Epithelial cell of esophagus (primary cell): ENCODE results near the gene SCN1A.
A peak's percentile ranks its signal among the peaks of the same experiment; 100 is the strongest.

ENCODE experiments used
- DNase-seq: peaks from one replicate; pipeline ENCODE4 v3.0.0; 2010; ENCODE audit warnings: low read depth
- H3K4me3 ChIP-seq: 2 replicates; pipeline ENCODE4 v1.5.1; 2011; ENCODE audit warnings: mild to moderate bottlenecking, low read length, control low read depth
- CTCF ChIP-seq: IDR thresholded peaks from 2 replicates; pipeline ENCODE4 v1.5.1; 2011; ENCODE audit warnings: low read depth, mild to moderate bottlenecking, low read length, control low read depth, inconsistent platforms; ENCODE audit not compliant: insufficient read depth; ENCODE audit errors: missing control alignments

The SCN1A gene

GRCh38 chr2:166127217-166128155, at the start of gene SCN1A:
TSS of gene SCN1A (minus strand) at chr2:166128020. CDS start at chr2:166073621, 54,399 bp downstream.
- no peak within 1 kb of the TSS for H3K4me3 ChIP-seq
- peak; percentile 58 for TF ChIP-seq CTCF
- peak; percentile 51 for DNase-seq

DNA sequence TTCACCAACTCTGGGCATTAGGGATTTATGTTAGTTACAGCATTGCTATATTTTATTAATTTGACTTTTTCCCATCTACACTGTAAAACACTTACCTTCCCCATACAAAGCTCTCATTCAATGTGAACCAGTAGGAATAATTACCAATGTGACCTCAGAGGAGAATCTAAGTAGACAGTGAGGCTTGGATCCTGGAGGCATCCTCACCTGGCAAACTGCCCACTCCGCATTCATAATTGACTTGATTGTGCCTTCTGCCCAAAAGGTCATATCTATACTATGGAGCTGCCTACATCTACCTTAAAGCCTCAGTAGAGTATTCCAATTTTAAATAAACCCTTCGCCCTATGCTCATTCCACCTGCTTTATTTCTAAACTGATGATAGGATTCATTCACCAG, 45.4 kb upstream of the SCN1A start:
- no peak for DNase-seq
- no peak for TF ChIP-seq CTCF
- no peak overlapping the region for H3K4me3 ChIP-seq

GRCh38 chr2:166171216-166171615, 43.4 kb upstream of the SCN1A start:
- no peak for DNase-seq
- H3K4me3 ChIP-seq = no peak overlapping the region
- no peak for TF ChIP-seq CTCF

DNA sequence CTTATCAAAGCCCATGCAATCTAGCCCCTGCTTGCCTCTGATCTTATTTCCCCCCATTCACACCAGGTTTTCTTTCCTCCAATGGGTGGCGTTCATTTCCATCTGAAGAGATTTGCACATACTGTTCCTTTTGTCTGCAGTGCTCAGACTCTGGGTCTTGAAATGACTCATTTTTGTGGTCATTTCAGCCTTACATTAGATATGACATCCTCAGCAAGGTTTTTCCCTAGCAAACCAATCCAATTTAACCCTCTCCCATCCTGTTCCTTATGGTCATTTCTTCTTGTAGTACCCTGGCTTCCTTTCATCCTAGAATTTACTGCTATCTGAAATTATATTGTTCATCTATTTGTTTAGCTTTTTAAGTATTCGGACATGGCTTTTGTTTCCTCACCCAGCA, 42.5 kb upstream of the SCN1A start:
- H3K4me3 ChIP-seq = no peak overlapping the region
- peak; percentile 44 for DNase-seq
- TF ChIP-seq CTCF = no peak

GRCh38 chr2:166167449-166167848, 39.6 kb upstream of the SCN1A start:
- no peak for DNase-seq
- no peak for TF ChIP-seq CTCF
- no peak overlapping the region for H3K4me3 ChIP-seq

DNA sequence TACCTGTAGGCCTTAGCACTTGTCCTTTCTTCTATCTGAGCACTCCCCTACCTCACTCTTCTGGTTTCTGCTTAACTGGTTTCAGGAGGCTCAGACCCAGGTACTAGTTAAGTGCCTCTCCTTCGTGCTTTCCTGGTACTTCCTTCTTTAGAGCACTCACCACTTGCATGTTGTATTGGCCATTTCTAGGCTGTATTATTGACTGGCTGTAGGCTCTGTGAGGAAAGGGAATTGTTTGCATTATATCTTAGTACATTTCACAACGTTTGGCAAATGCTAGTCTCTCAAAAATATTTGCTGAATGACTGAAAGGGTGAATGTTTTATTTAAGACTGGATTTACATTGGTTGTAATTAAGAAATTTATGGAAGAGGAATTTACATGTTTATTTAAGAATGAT, 36.0 kb upstream of the SCN1A start:
- TF ChIP-seq CTCF = no peak
- DNase-seq = no peak
- no peak overlapping the region for H3K4me3 ChIP-seq

- no peak overlapping the region for H3K4me3 ChIP-seq
- TF ChIP-seq CTCF = no peak
- DNase-seq = no peak
Observed at GRCh38 chr2:166158546-166158945, 30.7 kb upstream of the SCN1A start.
